Suppressor macrophage (primary cell): ENCODE results near the gene DGKQ.
"Not testable (repeated sequence)": the region's sequence is repeated elsewhere in the genome, so short reads cannot be mapped to it uniquely, and the experiment has no call there.

ENCODE experiments used
- DNase-seq, 4 experiments: peaks; one replicate each; pipeline ENCODE4 v3.0.0-alpha.2; 2020 to 2022

DGKQ gene

GRCh38 chr4:1010395-1011021, 37.1 kb upstream of the DGKQ start:
- DNase-seq, result peak; percentile 83 to 92 (median 89)

GRCh38 chr4:1009542-1010394, 36.4 kb upstream of the DGKQ start:
- peak; percentile 74 to 93 (median 86) for DNase-seq

- peak; percentile 7 to 38 (median 18) for DNase-seq
Observed at GRCh38 chr4:1008840-1009541, 35.6 kb upstream of the DGKQ start.

- no peak for DNase-seq
Observed at GRCh38 chr4:1006856-1007255, 33.5 kb upstream of the DGKQ start.

GRCh38 chr4:1004557-1005485, 31.5 kb upstream of the DGKQ start:
- no peak for DNase-seq

GRCh38 chr4:1004071-1004418, 30.7 kb upstream of the DGKQ start:
- DNase-seq, result no peak

- no peak for DNase-seq
Observed at GRCh38 chr4:1003271-1004070, 30.1 kb upstream of the DGKQ start.

GRCh38 chr4:1002631-1003251, 29.4 kb upstream of the DGKQ start:
- DNase-seq, result no peak

GRCh38 chr4:1002131-1002630, 28.8 kb upstream of the DGKQ start:
- peak in 3 of 4 experiments; percentile 24 to 39 (median 27) for DNase-seq

- no peak for DNase-seq
Observed at GRCh38 chr4:1001561-1002130, 28.3 kb upstream of the DGKQ start.

GRCh38 chr4:1000686-1001260, 27.4 kb upstream of the DGKQ start:
- no peak for DNase-seq

GRCh38 chr4:999882-1000425, 26.6 kb upstream of the DGKQ start:
- no peak for DNase-seq

- not testable (repeated sequence) for DNase-seq
Observed at GRCh38 chr4:999240-999863, 26.0 kb upstream of the DGKQ start.

GRCh38 chr4:998096-998691, 24.8 kb upstream of the DGKQ start:
- DNase-seq, result no peak

- DNase-seq, result peak in 3 of 4 experiments; percentile 18 to 64 (median 45)
Observed at GRCh38 chr4:997375-998071, 24.2 kb upstream of the DGKQ start.

GRCh38 chr4:996997-997374, 23.6 kb upstream of the DGKQ start:
- no peak for DNase-seq

GRCh38 chr4:996030-996996, 22.9 kb upstream of the DGKQ start:
- no peak for DNase-seq
